ENCODE measurements around the gene CYP19A1. TPM values are rescaled to one million over a fixed set of nuclear protein-coding genes. Genes with fewer than 3 reads are reported as not detected.

The CYP19A1 gene
- total and polyA plus RNA-seq, 8 donors: 0.09 to 2.5 (median 0.28) TPM; not detected in 1

DNA sequence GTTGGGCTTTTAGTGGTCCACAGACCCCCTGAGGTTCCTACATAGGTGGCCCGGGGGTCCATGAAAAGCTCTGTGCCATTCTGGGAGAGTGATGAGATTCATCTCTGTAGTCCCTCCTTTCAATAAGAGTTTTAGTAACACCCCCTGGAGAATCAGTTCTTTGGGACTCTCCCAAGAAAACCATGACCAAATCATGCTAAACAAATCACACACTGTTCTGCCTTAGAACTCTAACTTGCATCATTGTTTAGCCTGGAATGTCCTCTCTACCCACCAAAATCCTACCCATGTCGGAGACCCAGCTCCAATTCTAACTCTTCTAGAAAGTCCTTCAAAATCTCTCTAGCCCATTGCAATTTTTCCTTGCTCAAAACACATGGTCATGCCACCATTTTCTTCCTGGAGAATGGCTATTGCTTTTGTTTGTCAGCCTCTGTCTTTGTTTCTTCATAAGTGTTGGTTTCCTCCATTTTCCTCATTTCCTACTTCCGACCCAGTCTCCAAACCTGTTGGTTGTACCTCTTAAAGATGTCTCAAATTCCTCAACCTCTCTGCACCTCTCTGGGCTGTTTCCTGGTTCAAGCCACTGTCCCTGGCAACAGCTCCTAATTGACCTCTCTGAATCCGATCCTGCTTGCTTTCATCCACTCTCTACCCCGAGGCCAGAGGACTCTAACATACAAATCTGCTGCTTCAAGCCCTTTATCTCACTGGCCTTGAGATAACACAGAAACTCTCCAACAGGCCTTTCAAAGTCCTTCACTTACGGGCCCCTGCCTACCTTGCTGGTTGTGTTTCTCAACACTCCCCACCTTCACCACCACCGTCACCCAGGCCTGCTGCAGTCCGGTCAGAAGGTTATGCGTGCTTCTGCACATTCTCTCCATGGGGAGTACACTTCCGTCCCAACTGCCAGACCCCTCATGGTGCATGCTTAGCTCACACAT, 23.7 kb downstream of the CYP19A1 start:
- H3K27ac ChIP-seq: no peak overlapping the region
- intact Hi-C loops (cut with DNase I): no loop called here
- DNase-seq (no peak), ATAC-seq (peak in 2 of 4 donors; percentile 50 to 58), FAIRE-seq (no peak)
- H3K4me1 ChIP-seq: no peaks in the 10 kb centered on the region
- TF ChIP-seq, protein P1, sequence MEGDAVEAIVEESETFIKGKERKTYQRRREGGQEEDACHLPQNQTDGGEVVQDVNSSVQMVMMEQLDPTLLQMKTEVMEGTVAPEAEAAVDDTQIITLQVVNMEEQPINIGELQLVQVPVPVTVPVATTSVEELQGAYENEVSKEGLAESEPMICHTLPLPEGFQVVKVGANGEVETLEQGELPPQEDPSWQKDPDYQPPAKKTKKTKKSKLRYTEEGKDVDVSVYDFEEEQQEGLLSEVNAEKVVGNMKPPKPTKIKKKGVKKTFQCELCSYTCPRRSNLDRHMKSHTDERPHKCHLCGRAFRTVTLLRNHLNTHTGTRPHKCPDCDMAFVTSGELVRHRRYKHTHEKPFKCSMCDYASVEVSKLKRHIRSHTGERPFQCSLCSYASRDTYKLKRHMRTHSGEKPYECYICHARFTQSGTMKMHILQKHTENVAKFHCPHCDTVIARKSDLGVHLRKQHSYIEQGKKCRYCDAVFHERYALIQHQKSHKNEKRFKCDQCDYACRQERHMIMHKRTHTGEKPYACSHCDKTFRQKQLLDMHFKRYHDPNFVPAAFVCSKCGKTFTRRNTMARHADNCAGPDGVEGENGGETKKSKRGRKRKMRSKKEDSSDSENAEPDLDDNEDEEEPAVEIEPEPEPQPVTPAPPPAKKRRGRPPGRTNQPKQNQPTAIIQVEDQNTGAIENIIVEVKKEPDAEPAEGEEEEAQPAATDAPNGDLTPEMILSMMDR (IDR thresholded peaks at IDR 0.05): no peak
- 60 to 62% methylated on average over 10 of the region's 10 CpGs for WGBS, 2 donors
- H3K9me3 ChIP-seq: no peaks in the 10 kb centered on the region
- no peak overlapping the region for H3K4me3 ChIP-seq
- H3K27me3 ChIP-seq: no peaks in the 10 kb centered on the region
- no peaks in the 10 kb centered on the region for H3K36me3 ChIP-seq

GRCh38 chr15:51313644-51314280, 24.6 kb downstream of the CYP19A1 start:
- H3K36me3 ChIP-seq: no peaks in the 10 kb centered on the region
- H3K27me3 ChIP-seq: no peaks in the 10 kb centered on the region
- intact Hi-C loops (cut with DNase I): no loop called here
- 90% methylated on average over 10 of the region's 10 CpGs for WGBS, 2 donors
- FAIRE-seq (no peak), ATAC-seq (no peak), DNase-seq (no peak)
- no peak overlapping the region for H3K4me3 ChIP-seq
- TF ChIP-seq, protein P1 (IDR thresholded peaks at IDR 0.05): no peak
- no peak overlapping the region for H3K27ac ChIP-seq
- H3K9me3 ChIP-seq: no peaks in the 10 kb centered on the region
- no peaks in the 10 kb centered on the region for H3K4me1 ChIP-seq

DNA sequence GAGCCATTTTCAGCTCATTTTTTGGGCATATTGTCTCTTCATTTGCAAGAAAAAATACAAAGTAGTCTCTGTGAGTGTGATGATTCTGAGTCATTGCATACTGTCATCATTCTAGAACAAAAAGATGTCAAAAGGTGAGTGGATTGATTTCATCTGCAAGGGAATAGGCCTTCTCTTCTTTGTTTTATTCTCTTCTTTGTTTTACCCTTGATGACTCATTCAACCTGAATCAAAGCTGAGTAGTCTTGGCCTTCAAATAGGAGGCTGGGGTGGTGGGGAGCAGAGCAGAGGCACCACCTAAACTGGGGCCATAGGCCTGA, 25.4 kb downstream of the CYP19A1 start:
- no peak for ATAC-seq
- DNase-seq: no peak
- Histone ChIP-seq H3K27me3 (no peaks in the 10 kb centered on the region), H3K36me3 (no peaks in the 10 kb centered on the region), H3K9me3 (no peaks in the 10 kb centered on the region), H3K27ac (no peak overlapping the region), H3K4me1 (no peaks in the 10 kb centered on the region), H3K4me3 (no peak overlapping the region)
- TF ChIP-seq, protein P1 (IDR thresholded peaks at IDR 0.05): no peak
- FAIRE-seq: no peak
- intact Hi-C loops (cut with DNase I): no loop called here

DNA sequence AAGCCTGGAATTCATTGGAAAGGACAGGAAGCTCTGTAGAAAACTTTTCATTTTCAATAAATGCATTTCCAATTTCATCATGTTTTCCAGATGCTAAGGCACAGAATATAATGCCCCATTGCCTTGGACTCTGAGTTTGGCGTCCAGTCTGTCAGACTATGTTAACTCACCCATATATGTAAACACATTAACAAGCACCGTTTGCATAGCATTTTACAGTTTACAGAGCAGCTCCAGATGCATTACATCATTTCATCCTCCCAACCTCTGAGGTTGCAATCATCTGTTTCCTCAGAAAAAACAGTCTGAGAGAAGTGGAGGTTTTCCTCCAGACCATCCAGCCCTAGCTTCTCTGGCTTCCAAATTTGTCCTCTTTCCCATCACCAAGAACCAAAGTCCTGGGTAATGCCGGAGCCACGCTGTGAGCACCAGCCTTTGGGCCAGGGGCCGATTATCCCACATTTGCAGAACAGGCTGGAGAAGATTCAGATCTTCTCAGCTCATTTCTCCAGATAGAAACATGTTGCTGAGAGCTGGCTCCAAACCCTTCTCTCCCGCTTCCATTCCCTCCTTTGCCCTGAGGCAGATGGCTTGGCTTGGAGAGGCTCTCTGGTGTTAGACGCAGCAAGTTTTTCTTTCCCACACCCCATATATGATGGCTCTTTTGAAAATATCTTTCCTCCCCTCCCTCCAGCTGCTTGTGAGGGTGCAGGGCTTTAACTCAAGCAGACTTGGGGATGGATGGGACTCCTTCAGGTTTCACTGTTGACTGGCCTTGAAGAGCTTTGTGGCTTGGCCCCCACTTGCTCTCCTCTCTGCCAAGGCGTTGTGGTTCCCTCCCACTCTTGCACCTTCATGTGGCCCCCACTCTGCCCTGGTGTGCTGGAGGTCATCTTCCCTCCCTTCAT, 26.0 kb downstream of the CYP19A1 start:
- H3K4me3 ChIP-seq: no peak overlapping the region
- H3K27me3 ChIP-seq: no peaks in the 10 kb centered on the region
- no peak for FAIRE-seq
- DNase-seq: no peak
- H3K9me3 ChIP-seq: no peaks in the 10 kb centered on the region
- WGBS, 2 donors: 76 to 79% methylated on average over 8 of the region's 8 CpGs
- H3K4me1 ChIP-seq: no peaks in the 10 kb centered on the region
- TF ChIP-seq, protein P1 (IDR thresholded peaks at IDR 0.05): no peak
- intact Hi-C loops (cut with DNase I): no loop called here
- ATAC-seq: peak in 2 of 4 donors; percentile 26 to 36
- no peak overlapping the region for H3K27ac ChIP-seq
- H3K36me3 ChIP-seq: no peaks in the 10 kb centered on the region
